ENCODE measurements around the gene SLC35B2.

SLC35B2 gene

DNA sequence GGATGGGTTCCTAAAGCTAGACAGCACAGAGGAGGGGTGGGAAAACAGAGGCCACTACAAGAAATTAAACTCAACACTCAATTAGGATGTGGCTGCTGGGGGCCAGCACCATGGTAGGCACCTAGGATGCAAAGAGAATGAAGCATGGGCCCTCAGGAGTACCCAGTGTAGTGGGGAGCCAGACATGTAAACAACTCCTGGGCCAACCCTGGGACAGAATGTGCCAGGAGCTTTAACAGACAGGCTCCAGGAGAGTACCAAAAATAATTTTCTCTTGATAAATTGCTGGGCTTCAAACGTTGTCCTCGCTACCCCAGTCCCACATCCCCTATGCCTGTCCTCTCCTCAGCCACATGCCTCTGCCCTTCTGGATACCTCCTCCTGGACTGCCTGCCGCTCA, 14.6 kb upstream of the SLC35B2 start:
- FAIRE-seq (no peak), DNase-seq (ENCODE audit: insufficient read length, low spot score) (no peak)
- TF ChIP-seq, protein P1, sequence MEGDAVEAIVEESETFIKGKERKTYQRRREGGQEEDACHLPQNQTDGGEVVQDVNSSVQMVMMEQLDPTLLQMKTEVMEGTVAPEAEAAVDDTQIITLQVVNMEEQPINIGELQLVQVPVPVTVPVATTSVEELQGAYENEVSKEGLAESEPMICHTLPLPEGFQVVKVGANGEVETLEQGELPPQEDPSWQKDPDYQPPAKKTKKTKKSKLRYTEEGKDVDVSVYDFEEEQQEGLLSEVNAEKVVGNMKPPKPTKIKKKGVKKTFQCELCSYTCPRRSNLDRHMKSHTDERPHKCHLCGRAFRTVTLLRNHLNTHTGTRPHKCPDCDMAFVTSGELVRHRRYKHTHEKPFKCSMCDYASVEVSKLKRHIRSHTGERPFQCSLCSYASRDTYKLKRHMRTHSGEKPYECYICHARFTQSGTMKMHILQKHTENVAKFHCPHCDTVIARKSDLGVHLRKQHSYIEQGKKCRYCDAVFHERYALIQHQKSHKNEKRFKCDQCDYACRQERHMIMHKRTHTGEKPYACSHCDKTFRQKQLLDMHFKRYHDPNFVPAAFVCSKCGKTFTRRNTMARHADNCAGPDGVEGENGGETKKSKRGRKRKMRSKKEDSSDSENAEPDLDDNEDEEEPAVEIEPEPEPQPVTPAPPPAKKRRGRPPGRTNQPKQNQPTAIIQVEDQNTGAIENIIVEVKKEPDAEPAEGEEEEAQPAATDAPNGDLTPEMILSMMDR (IDR thresholded peaks at IDR 0.05; ENCODE audit: insufficient read depth, missing control alignments): no peak

DNA sequence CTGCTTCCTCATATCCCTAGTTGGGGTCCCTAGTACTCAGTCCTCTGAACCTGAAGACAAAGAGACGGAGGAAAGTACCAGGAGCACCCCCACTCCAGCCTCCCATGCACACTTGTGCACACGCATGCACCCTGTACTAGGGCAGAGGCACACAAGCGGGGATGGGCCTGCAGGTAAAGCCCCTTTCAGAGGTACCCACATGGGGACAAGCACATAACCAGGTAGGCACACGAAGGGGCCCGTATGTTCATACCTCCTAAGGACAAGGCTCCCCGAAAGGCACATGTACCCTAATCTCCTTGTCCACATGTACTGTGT, 14.0 kb upstream of the SLC35B2 start:
- FAIRE-seq: no peak

DNA sequence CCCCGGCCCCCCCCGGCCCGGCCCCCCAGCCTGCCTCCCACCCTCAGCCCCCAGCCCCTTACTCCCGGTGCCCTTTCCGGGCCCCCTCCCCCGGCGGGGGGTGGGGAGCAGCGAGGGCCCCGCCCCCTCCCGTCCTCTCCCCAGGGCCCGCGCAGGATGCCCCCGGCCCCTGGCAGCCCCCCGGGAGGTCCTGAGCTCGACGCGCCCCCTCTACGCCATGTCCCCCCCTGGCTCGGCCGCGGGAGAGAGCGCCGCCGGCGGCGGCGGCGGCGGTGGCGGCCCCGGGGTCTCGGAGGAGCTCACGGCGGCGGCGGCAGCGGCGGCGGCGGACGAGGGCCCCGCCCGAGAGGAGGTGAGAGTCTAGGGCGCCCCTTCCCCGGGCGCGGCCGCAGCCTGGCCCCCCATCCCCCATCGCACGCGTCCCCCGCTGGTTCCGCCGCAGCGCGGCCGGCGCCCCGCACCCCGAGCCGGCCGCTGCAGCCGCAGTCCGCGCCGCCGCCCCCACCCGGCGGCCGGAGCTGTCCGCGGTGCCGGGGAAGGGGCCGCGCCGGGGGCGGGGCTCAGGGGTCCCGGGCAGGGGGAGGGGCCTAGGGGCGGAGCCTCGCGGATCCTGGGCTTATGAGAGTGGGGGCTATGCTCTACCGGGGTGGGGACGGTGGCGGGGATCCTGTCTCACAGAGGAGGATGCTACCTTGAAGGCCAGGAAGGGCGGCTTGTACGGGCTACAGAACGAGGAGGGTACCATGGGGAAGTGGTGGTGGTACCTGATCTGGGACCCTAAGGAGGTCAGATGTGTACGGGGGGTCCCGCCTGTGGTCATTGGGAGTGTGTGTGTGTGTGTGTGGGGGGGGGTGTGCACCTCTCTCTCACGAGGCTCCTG, 13.4 kb upstream of the SLC35B2 start:
- no peak for FAIRE-seq

More for the DNA sequence above, 14.0 kb upstream of the SLC35B2 start:
- DNase-seq (ENCODE audit: insufficient read length, low spot score): no peak
- TF ChIP-seq, protein P1 (IDR thresholded peaks at IDR 0.05; ENCODE audit: insufficient read depth, missing control alignments): no peak

DNA sequence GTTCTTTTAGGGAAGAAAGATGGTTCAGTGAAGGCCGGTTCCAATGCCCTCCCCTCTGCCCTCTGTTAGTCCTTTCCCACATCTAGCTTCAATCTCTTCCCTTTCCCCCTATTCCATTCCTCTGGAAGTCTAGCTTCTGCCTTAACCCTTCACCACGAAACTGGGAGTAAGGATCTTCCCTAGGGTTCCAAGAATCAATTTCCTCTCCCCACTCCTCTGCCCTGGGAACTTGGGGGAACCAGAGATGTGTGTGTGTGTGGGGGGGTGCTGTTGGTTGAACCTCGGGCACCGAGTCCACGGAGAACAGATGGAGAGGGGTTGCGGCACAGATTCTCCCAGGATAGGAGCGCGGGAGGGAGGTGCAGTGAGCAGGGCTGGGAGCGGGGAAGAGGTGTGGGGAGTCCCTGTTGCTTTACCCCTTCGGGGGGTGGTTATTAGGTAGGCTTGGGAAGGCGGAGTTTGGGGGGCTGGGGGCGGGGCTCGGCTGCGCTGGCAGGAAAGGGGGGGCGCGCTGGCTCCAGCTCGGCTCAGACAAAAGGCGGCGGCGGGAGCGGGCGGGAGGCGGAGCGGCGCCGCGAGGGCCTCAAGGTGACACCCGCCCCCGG, 12.7 kb upstream of the SLC35B2 start, which contains the start of gene TMEM151B:
TSS of gene TMEM151B (plus strand) at position 530 of the 605 bp plus-strand sequence. CDS start 293 bp downstream, outside the sequence.
- FAIRE-seq (no peak), DNase-seq (ENCODE audit: insufficient read length, low spot score) (no peak)
- TF ChIP-seq, protein P1 (IDR thresholded peaks at IDR 0.05; ENCODE audit: insufficient read depth, missing control alignments): no peak

More for the DNA sequence above, 13.4 kb upstream of the SLC35B2 start:
- no peak for DNase-seq (ENCODE audit: insufficient read length, low spot score)
- TF ChIP-seq, protein P1 (IDR thresholded peaks at IDR 0.05; ENCODE audit: insufficient read depth, missing control alignments): no peak

DNA sequence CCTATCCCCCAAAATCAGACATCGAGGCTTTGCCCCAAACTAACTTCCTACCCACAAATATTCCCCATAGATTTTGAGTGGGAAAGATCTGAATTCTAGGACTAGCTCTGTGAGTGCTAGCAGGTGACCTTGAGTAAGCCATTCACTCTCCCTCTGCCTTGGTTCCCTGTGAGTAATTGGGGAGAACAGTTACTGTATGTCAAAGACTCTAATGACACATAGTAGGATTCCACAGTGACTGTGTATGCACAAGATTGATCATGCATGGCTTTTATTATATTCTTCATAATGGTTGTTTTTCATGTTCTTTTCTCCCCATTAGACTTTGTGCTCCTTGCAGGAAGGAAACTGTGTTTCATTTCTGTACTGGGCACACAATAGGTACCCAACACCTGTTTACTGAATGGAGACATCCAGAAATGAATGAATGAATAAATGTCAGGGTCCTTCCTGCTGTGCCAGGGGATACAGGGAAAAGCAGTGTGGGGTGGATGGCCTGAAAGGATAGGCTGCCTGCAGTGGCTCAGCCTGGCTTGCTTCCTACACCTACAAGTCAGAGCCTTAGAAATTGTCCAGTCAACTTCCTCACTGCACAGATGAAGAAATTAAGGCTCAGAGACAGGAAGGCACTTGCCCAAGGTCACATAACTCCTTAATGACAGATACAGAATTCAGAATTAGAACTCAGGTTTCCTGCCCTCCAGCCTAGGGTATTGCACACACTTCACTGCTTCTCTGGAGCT, 12.0 kb upstream of the SLC35B2 start:
- DNase-seq (ENCODE audit: insufficient read length, low spot score): no peak
- no peak for FAIRE-seq
- TF ChIP-seq, protein P1 (IDR thresholded peaks at IDR 0.05; ENCODE audit: insufficient read depth, missing control alignments): no peak

DNA sequence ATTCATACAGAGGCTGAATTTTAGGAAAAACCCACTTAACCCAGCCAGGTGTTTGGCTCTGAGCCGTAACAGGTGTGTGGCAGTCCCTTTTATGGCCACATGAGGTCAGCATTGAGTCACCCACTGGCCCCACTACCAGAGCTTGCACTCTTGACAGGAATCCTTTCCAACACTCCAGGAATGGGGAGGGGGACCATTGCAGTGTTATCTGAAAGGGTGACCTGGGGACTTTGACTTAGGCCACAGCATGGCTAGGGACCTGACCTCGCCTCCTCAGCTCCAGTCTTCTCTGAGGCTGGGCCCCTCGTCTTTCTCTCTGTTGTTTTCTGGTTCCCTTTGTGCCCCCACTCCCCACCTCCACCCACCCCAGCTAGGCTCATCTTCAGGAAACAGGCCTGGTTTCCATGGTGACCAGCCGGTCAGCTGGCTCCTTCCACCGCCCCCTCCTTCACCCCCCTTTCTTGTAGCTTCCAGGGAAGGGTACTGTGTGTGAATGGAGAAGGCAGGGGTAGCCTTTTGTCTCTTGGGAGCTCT, 10.8 kb upstream of the SLC35B2 start:
- TF ChIP-seq, protein P1 (IDR thresholded peaks at IDR 0.05; ENCODE audit: insufficient read depth, missing control alignments): peak; percentile 95
- FAIRE-seq (no peak), DNase-seq (ENCODE audit: insufficient read length, low spot score) (no peak)
